CD4-positive, alpha-beta T cell treated with Interleukin-17A for 4 hours (primary cell): ENCODE measurements around the gene TAS2R41.

Source experiments
- DNase-seq: peaks from one replicate; pipeline ENCODE4 v3.0.0-alpha.2; 2020; ENCODE audit warnings: mixed read lengths

Gene TAS2R41, protein sequence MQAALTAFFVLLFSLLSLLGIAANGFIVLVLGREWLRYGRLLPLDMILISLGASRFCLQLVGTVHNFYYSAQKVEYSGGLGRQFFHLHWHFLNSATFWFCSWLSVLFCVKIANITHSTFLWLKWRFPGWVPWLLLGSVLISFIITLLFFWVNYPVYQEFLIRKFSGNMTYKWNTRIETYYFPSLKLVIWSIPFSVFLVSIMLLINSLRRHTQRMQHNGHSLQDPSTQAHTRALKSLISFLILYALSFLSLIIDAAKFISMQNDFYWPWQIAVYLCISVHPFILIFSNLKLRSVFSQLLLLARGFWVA

DNA sequence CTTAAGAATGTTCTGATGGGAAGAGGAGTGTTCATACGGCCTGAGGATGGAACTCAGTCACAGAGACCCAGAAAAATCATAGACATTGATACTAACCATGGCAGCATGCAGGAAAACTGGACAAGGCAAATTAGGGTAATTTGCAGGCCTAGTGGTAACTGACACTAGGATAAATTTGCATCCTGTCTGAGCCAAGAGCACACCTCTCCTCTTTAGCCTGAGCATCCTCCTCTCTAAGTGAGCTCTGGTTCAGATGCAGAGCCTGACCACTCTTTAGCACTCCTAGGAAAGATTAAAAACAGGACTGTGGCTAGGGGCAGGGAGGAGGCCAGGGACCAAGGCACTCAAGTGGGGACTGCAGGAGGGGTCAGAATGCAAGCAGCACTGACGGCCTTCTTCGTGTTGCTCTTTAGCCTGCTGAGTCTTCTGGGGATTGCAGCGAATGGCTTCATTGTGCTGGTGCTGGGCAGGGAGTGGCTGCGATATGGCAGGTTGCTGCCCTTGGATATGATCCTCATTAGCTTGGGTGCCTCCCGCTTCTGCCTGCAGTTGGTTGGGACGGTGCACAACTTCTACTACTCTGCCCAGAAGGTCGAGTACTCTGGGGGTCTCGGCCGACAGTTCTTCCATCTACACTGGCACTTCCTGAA is at the start of gene TAS2R41:
Gene TAS2R41 (plus strand): TSS at position 373 of the 650 bp plus-strand sequence. CDS start 0 bp downstream, at position 373.
- no peak for DNase-seq

DNA sequence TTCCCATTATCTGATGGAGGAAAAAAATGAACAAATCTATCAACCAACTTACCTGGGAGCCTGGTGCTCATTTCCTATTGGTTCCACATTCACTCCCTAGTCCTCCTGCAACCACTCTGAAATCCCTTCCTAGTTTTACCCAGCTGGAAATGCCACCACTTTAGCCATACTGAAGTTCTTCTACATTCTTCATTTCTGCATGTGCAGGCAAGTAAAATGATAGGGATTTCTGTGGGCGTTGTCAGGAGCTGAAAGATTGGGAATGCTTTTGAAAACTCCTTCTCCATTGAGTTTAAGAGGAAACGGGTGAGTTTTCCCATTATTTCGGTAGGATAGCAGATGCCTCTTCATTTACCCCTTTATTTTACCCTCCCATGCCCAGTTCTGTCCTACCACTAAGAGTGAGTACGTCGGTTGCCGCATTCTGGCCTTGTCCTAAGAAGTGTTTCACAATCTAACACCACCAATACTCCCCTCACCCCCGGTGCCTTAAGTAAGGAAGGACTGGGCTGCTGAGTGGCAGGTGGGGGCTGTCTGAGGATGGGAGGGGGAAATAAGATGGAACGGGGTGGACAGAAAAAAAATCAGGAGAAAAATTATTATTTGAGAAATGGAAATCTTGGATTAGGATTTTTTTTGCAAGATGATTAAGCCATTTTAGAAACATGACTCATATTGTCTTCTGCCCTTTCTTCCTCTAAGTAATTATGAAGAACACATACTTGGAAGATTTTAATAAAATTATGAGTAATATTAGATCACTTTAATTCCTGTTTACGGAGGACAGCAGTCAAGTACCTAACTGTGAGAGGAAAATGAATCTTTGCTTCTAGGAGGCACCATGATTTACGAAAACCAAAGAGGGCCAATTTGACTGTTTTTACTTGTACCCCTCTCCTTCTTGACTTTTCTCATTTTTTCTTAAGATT is 47.6 kb upstream of the TAS2R41 start:
- no peak for DNase-seq

DNA sequence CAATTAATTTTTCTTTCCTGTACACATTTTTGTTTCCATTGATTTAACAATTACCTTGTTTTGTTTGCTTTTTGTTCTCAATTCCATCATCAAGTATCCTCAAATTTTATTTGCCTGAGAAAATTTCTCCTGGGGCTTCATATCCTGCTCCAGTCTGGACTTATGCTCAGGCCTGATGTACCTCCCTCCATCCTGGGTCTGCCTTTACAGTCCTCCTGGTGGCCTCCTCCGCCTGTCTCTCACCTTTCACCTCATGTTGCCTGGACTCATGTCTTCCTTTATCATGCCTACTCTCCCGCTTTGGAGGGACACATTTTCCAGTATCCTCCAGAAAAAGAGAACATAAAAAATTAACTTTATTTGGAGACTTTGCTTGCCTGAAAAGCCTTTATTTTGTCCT is 46.6 kb upstream of the TAS2R41 start:
- DNase-seq, result no peak

DNA sequence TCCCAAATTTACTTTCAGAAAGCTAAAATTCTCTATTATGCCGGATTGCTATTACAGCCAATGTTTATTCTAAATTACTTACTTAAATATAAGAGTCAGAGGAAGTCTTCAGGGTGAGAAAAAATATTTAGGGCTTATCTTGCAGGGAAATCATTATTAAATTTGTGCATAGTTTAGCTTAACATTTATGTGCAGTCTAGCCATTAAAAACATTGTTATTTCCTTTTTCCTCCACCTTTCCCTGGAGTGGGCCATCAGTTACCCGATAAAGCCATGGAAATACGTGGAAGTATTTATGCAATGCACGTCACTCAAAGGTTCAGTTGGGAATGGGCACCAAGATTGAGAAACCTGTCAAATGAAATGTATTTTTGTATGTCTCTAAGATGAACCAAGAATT is 43.9 kb upstream of the TAS2R41 start:
- no peak for DNase-seq

GRCh38 chr7:143434660-143435059 is 43.0 kb upstream of the TAS2R41 start:
- no peak for DNase-seq

GRCh38 chr7:143435266-143435665 is 42.4 kb upstream of the TAS2R41 start:
- DNase-seq, result no peak

DNA sequence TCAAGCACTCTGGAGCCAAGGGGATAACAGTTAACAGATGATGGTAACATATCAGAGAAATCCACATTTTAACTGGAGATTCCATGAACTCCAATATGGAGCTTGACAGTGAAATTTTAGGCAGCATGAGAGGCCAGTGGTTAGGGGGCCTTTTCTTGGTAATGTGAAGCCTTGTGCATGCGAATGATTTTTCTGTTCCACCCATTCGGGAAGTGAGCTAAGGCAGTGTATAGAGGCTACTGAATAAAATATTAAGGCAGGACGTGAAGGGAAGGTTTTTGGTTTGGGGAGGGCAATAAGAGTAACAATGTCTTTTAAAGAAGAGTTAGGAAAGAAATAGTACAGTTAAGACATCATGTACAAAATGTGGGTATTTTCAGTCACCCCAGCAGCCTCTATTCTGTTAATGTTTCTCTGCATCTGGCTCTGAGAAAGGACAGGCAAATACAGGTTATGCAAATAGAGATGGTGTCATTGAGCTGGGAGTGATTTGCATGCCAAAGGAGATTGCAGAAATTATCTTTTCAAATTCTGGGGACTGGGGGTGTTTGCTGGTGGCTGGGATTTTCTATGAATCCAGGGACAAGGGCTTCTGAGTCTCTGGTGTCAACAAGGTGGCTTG is 41.2 kb upstream of the TAS2R41 start:
- DNase-seq, result no peak

DNA sequence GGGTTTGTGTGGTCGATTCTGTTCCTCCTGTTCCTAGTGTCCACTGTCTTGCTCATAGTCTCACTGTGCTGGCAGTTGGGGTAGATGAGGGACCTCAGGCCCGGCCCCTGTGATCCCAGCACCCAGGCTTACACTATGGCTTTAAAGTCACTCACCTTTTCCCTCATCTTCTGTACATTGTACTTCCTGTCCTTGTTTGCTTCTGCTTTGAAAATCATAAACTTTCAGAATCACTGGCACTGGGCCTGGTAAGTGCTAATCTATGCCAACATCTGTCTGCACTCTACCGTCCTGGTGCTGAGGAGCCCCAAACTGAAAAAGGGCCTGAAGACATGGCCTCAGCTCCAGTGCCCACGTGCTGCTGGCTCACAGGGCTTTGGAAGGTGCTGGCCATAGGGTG is 40.1 kb upstream of the TAS2R41 start:
- no peak for DNase-seq

GRCh38 chr7:143439866-143440265 is 37.8 kb upstream of the TAS2R41 start:
- no peak for DNase-seq

GRCh38 chr7:143443153-143443552 is 34.5 kb upstream of the TAS2R41 start, which contains the start of gene TAS2R60:
Gene TAS2R60 (plus strand): TSS chr7:143443453. CDS start chr7:143443453, 0 bp downstream.
- no peak for DNase-seq

GRCh38 chr7:143444063-143444782 is 33.5 kb upstream of the TAS2R41 start:
- no peak for DNase-seq

- no peak for DNase-seq
These were observed 32.9 kb upstream of the TAS2R41 start for GRCh38 chr7:143444785-143445184.

DNA sequence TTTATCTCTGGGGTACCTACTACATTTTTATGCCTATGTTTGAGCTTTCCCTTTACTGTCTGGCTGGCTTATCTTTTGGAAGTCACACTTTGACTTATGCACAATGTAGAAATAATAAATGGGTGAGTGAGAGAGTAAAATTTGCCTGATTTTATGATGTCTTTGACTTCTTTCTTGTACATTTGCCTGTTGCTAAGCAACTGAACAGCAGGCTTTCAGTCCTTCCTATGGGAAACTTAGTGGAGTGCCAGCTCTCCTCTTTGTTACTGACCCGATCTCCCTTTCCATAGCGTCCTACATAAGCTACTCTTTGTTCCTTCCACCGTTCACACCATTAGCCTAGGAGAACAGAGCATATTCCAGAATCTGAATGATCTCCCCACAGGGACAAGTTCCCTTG is 30.2 kb upstream of the TAS2R41 start:
- no peak for DNase-seq

- DNase-seq, result no peak
These were observed 29.2 kb upstream of the TAS2R41 start for GRCh38 chr7:143448429-143448828.

GRCh38 chr7:143449793-143450192 is 27.9 kb upstream of the TAS2R41 start:
- no peak for DNase-seq

DNA sequence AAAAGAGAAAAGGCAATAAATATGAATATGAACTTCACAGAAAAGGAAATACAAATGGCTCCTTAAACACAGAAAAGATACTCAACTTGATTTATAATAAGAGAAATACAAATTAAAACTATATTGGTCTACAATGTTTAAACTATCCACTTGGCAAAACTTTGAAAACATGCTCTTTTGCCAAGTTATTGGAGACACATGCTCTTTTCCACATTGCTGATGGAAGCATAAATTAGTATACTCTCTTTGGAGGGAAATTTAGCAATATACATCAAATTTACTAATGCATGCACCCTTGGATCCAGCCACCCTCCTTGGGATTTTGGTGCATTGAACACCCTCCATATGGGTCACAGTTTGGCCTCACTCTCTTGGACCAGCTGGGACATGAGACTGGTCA is 26.6 kb upstream of the TAS2R41 start:
- DNase-seq, result no peak

DNA sequence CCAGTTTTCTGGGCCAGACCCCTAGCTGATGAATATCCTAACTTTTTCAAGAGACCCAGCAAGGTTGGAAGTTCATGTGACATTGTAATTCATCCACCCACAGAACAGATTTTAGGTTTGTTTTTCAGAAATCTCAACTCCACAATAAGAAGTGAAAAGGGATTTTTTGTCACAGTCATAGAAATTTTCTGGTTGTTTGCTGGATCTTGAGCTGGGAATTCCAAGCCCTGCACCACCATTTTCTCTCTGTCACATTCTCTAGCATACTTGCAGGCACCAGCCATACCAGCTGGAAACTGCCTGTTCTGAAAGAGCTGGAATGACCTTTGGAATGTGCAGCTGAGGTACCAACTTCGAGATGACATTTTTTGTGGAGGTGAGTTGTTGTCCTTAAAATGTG is 25.9 kb upstream of the TAS2R41 start:
- no peak for DNase-seq

DNA sequence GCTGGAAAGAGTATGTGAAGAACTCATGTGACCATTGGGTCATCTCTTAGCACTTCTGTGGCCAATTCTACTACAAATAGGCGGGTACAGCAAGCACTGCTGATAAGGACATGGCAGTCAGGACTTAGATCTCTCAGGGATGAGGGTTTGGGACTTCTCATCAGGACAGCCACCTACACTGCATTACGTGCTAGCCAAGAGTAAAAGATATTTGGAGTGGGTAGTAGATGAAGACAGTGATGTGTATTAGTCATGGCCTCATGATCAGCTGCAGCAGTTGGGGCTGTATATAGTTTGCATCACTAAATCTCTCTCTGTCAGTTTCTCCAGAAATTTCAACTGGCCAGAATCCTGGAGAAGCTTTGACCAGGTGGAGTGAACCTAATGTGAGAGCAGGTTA is 25.2 kb upstream of the TAS2R41 start:
- no peak for DNase-seq

DNA sequence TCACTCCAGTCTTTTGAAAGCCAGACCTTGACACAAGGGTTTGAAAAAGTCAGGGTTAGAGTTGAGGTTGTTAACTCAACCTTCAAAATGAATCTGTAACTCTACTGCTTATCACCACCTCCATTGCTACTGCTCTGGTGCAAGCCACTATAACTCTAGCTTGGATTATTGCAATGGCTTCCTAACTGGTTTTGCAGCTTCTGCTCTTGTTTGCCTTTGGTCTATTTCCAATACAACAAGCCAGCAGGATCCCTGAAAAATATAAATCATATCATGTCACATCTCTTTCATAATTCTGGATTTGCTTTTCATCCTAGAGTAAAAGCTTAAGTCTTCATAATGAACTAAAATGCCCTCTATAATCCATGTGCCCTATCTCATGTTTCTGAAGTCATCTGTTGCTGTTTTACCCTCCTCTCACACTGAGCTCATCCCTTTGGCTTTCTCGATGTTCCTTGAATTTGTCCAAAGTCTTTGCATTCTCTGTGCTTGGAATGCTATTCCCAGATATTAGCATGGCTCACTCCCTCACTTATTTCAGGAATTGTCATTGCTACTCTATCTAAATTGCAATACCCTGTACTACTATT is 23.5 kb upstream of the TAS2R41 start:
- DNase-seq, result no peak

DNA sequence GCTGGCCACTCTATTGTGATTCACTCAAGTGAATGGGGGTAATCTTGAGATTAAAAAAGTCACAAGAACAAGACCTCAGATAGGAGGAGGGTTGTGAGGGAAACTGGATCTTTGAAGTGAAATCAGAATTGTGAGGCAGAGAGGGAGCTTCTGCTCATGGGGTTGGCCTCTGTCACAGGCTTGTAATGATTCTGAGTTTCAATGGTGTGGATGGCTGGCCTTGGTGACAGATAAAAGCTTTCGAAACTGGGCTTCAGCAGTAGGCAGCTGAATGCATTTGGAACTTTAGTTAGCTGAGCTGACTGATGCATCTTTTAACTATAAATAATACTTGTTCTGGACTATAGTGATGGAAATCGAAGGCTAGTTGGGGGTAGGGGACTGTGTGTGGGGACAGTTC is 22.2 kb upstream of the TAS2R41 start:
- DNase-seq, result no peak

DNA sequence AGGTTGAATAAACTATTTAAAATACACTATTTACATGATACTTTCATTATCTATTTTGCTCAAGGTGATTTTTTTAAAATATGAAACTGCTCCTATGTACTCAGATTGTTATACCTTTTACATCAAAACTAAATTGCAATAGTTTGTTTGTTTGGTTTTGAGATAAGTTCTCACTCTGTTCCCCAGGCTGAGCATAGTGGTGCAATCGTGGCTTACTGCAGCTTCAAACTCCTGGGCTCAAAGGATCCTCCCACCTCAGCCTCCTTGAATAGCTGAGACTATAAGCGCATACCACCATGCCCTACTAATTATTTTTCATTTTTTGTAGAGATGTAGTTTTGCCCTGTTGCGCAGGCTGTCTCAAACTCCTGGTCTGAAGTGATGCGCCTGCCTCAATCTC is 21.7 kb upstream of the TAS2R41 start:
- no peak for DNase-seq
